ENCODE measurements around the gene B3GALT5.

B3GALT5 gene

GRCh38 chr21:39707316-39707715, 94.6 kb downstream of the B3GALT5 start:
- DNase-seq: no peak

DNA sequence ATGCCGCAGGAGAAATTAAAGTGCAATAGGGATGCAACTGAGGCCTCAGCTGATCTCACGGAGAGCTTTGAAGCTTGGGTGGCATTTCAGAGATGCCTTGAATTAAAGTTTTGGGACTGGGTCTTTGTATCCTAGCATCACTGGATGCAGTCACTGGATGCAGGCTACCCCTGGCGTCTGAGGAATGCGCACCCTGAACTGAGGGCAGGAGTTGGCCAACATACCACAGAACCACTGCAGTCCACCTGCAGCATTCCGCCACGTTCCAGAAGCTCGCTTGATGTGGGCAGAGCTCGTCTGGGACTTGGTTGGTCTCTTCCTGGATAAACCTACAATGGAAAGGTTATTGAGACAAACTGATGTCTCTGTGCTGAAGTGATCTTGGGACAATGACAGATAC, 98.1 kb downstream of the B3GALT5 start:
- DNase-seq: no peak

DNA sequence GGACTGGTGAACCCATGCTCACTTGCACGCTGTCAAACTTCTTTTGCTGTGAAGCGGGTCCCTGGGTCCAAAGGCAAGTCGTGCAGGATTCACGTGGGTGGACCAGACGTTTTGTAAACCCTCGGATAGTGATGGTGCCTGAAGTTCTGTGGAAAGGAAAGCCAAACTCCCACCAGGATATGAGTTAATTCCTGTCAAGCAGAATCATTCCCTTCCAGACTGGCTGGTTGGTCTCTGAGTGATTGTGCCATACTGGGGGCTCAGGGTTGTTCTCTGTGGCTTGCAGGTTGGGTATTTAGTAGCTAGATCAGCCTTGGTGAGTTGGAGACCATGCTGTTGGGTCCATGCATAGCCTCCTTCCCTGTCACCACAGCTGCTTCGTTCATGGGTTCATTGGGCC, 99.5 kb downstream of the B3GALT5 start:
- no peak for DNase-seq

- no peak for DNase-seq
Measured at GRCh38 chr21:39712976-39713375, 100.2 kb downstream of the B3GALT5 start.

- no peak for DNase-seq
Measured at GRCh38 chr21:39713905-39714304, 101.2 kb downstream of the B3GALT5 start.

DNA sequence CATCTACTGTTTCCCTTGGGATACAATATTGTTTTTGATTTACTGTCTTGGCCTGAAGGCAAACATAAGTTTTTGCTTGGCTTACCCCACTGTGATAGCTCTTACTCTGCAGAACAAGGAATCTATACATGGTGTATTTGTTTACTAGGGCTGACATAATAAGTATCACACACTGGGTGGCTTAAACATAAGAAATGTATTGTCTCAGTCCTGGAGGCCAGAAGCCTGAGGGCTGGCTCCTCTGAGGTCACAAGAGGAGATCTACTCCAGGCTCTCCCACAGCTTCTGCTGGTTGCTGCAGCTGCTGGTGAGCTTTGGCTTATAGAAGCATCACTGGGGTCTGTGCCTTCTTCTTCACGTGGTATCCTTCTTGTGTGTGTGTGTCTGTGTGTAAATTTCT, 101.6 kb downstream of the B3GALT5 start:
- no peak for DNase-seq

GRCh38 chr21:39715804-39716397, 103.2 kb downstream of the B3GALT5 start:
- DNase-seq: no peak

- no peak for DNase-seq
Measured at GRCh38 chr21:39720126-39720778, 107.5 kb downstream of the B3GALT5 start.

DNA sequence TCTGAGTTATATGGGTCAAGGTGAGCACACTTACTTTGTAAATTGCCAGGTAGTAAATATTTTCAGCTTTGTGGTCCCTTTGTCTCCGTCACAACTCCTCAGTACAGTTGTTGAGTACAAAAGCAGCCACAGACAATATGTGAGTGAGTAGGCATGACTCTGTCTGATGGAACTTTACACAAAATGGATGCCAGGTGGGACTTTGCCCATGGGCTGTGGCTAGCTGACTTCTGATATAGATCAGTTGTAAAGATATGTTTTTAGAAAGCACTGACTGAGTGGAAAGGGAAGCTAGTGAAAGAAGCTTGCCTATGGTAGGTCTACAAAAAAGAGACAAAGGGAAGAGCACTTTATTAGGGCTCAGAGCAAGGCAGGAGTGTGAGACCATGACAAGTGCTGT, 109.1 kb downstream of the B3GALT5 start:
- DNase-seq: no peak

Data from NCI-H1048 (cell line).